ENCODE results near the gene KCNK4. TPM values are rescaled to one million over a fixed set of nuclear protein-coding genes. Genes with fewer than 3 reads are reported as not detected.
A peak's percentile ranks its signal among the peaks of the same experiment; 100 is the strongest.

Gene KCNK4
- total and polyA plus RNA-seq, 2 experiments from 2014 or later = 0.13 TPM; not detected in 1

DNA sequence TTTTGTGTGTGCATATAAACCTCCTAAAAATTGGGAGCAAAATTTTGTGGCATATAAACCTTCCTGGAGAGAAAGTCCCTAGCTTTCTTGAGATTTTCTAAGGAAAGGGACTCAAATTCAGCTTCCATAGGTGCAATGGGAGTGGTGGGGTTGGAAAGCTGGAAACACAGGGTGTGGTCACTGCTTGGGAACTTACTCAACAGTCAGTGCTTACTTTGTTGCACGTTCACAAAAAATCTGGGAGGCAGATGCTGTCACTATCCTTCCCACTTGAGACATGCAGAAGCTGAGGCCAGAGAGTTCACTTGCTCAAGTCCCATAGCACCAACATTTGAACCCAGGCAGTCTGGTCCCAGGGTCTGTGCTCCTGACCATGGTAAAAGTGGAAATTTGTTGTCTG lies 5.1 kb downstream of the KCNK4 start:
- Histone ChIP-seq H3K79me2 (ENCODE audit: insufficient read depth) (no peaks in the 10 kb centered on the region), H3K4me1 (ENCODE audit: insufficient read depth) (peaks cover 10% of the 10 kb centered on the region; the same call in 1 of the 2 replicates), H4K20me1 (ENCODE audit: insufficient read depth) (no peaks in the 10 kb centered on the region), H3K9me3 (ENCODE audit: low read depth) (no peaks in the 10 kb centered on the region), H3K9ac (no peak overlapping the region), H3F3A (ENCODE audit: insufficient read depth) (no peaks in the 10 kb centered on the region), H3K4me2 (ENCODE audit: unreplicated experiment) (no peak overlapping the region), H3K9me2 (ENCODE audit: insufficient read depth) (no peaks in the 10 kb centered on the region), H3K27ac (no peak overlapping the region), H3K36me3 (ENCODE audit: low read depth) (no peaks in the 10 kb centered on the region), H3K4me3 (no peak overlapping the region), H2AFZ (no peak overlapping the region), H3K27me3 (replicated peaks; ENCODE audit: insufficient read depth) (peaks cover 24% of the 10 kb centered on the region)
- DNase-seq = peak; percentile 60
- no peak for TF ChIP-seq EZH2phosphoT487 (IDR thresholded peaks at IDR 0.05; ENCODE audit: insufficient read depth, low read depth)
- no peak for TF ChIP-seq EZH2 (IDR thresholded peaks at IDR 0.05; ENCODE audit: insufficient read depth, poor library complexity, severe bottlenecking)
- WGBS, 2 experiments (ENCODE audit: low coverage in 1 of 2, low lambda C conversion rate in 2 of 2, missing lambda C conversion rate in 2 of 2) = 0% methylated on average over 1 of the region's 1 CpG
- in situ Hi-C loops (cut with MboI) = no loop called here

DNA sequence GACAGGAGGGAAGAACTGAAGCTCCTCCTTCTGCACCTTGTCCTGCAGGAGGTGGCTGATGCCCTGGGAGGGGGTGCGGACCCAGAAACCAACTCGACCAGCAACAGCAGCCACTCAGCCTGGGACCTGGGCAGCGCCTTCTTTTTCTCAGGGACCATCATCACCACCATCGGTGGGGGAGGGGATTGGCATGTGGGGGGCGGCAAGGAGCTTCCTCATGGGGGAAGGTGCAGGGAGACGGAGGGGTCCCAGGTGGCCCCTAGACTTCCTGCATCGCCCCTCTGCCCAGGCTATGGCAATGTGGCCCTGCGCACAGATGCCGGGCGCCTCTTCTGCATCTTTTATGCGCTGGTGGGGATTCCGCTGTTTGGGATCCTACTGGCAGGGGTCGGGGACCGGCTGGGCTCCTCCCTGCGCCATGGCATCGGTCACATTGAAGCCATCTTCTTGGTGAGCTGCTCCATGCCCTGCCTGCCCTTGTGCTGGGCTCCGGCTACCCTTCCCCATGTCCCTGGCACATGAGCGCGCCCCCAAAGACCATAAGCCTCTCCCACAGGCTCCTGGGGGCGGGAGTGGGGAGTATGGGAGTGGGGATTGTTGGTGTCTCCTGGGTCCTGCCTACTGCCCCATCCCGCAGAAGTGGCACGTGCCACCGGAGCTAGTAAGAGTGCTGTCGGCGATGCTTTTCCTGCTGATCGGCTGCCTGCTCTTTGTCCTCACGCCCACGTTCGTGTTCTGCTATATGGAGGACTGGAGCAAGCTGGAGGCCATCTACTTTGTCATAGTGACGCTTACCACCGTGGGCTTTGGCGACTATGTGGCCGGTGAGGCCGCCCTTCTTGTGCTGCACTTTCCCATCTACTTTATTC lies 6.0 kb downstream of the KCNK4 start:
- in situ Hi-C loops (cut with MboI) = no loop called here
- H3K27ac ChIP-seq = no peak overlapping the region
- H3K27me3 ChIP-seq (replicated peaks; ENCODE audit: insufficient read depth) = peaks cover 20% of the 10 kb centered on the region
- H3K4me3 ChIP-seq = no peak overlapping the region
- DNase-seq = no peak
- H3K79me2 ChIP-seq (ENCODE audit: insufficient read depth) = no peaks in the 10 kb centered on the region
- H3K9me3 ChIP-seq (ENCODE audit: low read depth) = no peaks in the 10 kb centered on the region
- H3K9ac ChIP-seq = no peak overlapping the region
- H3F3A ChIP-seq (ENCODE audit: insufficient read depth) = no peaks in the 10 kb centered on the region
- H3K4me2 ChIP-seq (ENCODE audit: unreplicated experiment) = no peak overlapping the region
- TF ChIP-seq EZH2 (IDR thresholded peaks at IDR 0.05; ENCODE audit: insufficient read depth, poor library complexity, severe bottlenecking) = no peak
- no peak for TF ChIP-seq EZH2phosphoT487 (IDR thresholded peaks at IDR 0.05; ENCODE audit: insufficient read depth, low read depth)
- no peak overlapping the region for H2AFZ ChIP-seq
- no peaks in the 10 kb centered on the region for H3K9me2 ChIP-seq (ENCODE audit: insufficient read depth)
- WGBS, 2 experiments (ENCODE audit: low coverage in 1 of 2, low lambda C conversion rate in 2 of 2, missing lambda C conversion rate in 2 of 2) = 67% methylated on average over 31 to 34 of the region's 34 CpGs
- H3K36me3 ChIP-seq (ENCODE audit: low read depth) = no peaks in the 10 kb centered on the region
- no peaks in the 10 kb centered on the region for H4K20me1 ChIP-seq (ENCODE audit: insufficient read depth)
- peaks cover 10% of the 10 kb centered on the region; the same call in 1 of the 2 replicates for H3K4me1 ChIP-seq (ENCODE audit: insufficient read depth)

DNA sequence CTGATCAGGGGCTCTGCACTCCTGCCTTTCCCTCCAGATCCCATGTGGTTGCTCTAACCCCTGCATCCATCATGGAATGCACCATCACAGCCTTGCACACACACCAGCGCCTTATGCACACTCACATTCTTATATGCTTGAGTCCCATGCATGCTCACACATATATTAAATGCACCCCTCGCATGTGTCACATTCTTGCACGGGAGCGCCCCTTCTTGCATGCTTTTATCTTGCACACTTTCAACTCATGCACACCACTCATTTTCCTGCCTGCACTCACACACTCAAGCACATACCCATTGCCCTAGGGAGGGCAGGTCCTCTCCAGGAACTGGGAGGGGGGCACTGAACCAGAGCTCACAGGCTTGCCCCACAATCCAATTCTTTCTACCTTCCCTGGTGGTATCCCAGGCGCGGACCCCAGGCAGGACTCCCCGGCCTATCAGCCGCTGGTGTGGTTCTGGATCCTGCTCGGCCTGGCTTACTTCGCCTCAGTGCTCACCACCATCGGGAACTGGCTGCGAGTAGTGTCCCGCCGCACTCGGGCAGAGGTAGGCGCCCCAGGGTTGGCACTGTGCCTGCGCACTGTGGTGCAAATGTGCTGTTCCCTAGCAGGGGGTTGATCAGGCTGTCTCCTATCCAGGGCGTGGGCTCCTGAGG lies 6.7 kb downstream of the KCNK4 start:
- Histone ChIP-seq H3K9ac (no peak overlapping the region), H3K36me3 (ENCODE audit: low read depth) (no peaks in the 10 kb centered on the region), H3K27ac (no peak overlapping the region), H3K4me2 (ENCODE audit: unreplicated experiment) (no peak overlapping the region), H3K9me3 (ENCODE audit: low read depth) (no peaks in the 10 kb centered on the region), H3K4me3 (no peak overlapping the region), H3K79me2 (ENCODE audit: insufficient read depth) (no peaks in the 10 kb centered on the region), H3K4me1 (ENCODE audit: insufficient read depth) (peaks cover 10% of the 10 kb centered on the region; the same call in 1 of the 2 replicates), H3K9me2 (ENCODE audit: insufficient read depth) (no peaks in the 10 kb centered on the region), H3F3A (ENCODE audit: insufficient read depth) (no peaks in the 10 kb centered on the region), H4K20me1 (ENCODE audit: insufficient read depth) (no peaks in the 10 kb centered on the region), H3K27me3 (replicated peaks; ENCODE audit: insufficient read depth) (peaks cover 13% of the 10 kb centered on the region), H2AFZ (no peak overlapping the region)
- in situ Hi-C loops (cut with MboI) = no loop called here
- no peak for DNase-seq
- TF ChIP-seq EZH2phosphoT487 (IDR thresholded peaks at IDR 0.05; ENCODE audit: insufficient read depth, low read depth) (no peak), EZH2 (IDR thresholded peaks at IDR 0.05; ENCODE audit: insufficient read depth, poor library complexity, severe bottlenecking) (no peak)
- WGBS, 2 experiments (ENCODE audit: low coverage in 1 of 2, low lambda C conversion rate in 2 of 2, missing lambda C conversion rate in 2 of 2) = 77 to 81% methylated on average over 18 of the region's 18 CpGs

GRCh38 chr11:64298966-64299846 lies 8.1 kb downstream of the KCNK4 start:
- Histone ChIP-seq H3K27me3 (replicated peaks; ENCODE audit: insufficient read depth) (peaks cover 7% of the 10 kb centered on the region; the same call in 1 of the 2 replicates), H3K9me3 (ENCODE audit: low read depth) (no peaks in the 10 kb centered on the region), H3K9me2 (ENCODE audit: insufficient read depth) (no peaks in the 10 kb centered on the region), H3F3A (ENCODE audit: insufficient read depth) (0 out of 2 replicates have a peak, but pooled peaks cover 11% of the 10 kb centered on the region), H2AFZ (peak overlapping the region; percentile 39), H3K36me3 (ENCODE audit: low read depth) (no peaks in the 10 kb centered on the region), H3K79me2 (ENCODE audit: insufficient read depth) (no peaks in the 10 kb centered on the region), H3K4me2 (ENCODE audit: unreplicated experiment) (peak overlapping the region; percentile 64), H3K9ac (no peak overlapping the region; the same call in 1 of the 2 replicates), H3K27ac (no peak overlapping the region), H4K20me1 (ENCODE audit: insufficient read depth) (no peaks in the 10 kb centered on the region), H3K4me3 (peak overlapping the region; percentile 26), H3K4me1 (ENCODE audit: insufficient read depth) (peaks cover 10% of the 10 kb centered on the region; the same call in 1 of the 2 replicates)
- peak; percentile 68 for DNase-seq
- in situ Hi-C loops (cut with MboI) = no loop called here
- 8 to 9% methylated on average over 29 to 54 of the region's 60 CpGs for WGBS, 2 experiments (ENCODE audit: low coverage in 1 of 2, low lambda C conversion rate in 2 of 2, missing lambda C conversion rate in 2 of 2)
- TF ChIP-seq EZH2 (IDR thresholded peaks at IDR 0.05; ENCODE audit: insufficient read depth, poor library complexity, severe bottlenecking) = no peak
- TF ChIP-seq EZH2phosphoT487 (IDR thresholded peaks at IDR 0.05; ENCODE audit: insufficient read depth, low read depth) = 0 out of 2 replicates have a peak, but pooled peaks have one; percentile 8
